ENCODE measurements around the gene GLCE.

DNA sequence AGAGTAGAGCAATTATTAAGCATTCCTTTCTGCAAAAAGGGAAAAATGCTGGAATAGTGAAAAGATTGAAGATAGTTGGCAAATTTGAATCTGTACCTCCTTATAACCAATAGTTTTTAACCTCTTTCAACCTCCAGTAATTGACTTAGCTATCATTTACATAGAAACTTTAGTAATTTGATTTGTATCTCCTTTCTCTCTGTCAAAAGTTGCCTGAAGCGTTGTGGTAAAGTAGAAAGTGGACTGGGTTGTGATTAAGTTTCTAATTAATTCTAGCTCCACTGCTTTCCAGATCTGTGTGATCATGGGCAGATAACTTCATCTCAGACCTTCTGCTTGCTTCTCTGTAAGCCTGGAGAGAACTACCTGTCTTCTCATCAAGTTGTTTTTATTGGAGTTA, 24.8 kb downstream of the GLCE start:
- TF ChIP-seq, protein P1, sequence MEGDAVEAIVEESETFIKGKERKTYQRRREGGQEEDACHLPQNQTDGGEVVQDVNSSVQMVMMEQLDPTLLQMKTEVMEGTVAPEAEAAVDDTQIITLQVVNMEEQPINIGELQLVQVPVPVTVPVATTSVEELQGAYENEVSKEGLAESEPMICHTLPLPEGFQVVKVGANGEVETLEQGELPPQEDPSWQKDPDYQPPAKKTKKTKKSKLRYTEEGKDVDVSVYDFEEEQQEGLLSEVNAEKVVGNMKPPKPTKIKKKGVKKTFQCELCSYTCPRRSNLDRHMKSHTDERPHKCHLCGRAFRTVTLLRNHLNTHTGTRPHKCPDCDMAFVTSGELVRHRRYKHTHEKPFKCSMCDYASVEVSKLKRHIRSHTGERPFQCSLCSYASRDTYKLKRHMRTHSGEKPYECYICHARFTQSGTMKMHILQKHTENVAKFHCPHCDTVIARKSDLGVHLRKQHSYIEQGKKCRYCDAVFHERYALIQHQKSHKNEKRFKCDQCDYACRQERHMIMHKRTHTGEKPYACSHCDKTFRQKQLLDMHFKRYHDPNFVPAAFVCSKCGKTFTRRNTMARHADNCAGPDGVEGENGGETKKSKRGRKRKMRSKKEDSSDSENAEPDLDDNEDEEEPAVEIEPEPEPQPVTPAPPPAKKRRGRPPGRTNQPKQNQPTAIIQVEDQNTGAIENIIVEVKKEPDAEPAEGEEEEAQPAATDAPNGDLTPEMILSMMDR (IDR thresholded peaks at IDR 0.05; ENCODE audit: low read depth, low read length, missing input control) = no peak
- TF ChIP-seq RAD21 (IDR thresholded peaks at IDR 0.05) (no peak), SP1 (IDR thresholded peaks at IDR 0.05) (no peak), ATF3 (IDR thresholded peaks at IDR 0.05) (no peak), EGR1 (IDR thresholded peaks at IDR 0.05; ENCODE audit: low read depth in 2 of 2) (no peak)
- TF ChIP-seq, protein P2, sequence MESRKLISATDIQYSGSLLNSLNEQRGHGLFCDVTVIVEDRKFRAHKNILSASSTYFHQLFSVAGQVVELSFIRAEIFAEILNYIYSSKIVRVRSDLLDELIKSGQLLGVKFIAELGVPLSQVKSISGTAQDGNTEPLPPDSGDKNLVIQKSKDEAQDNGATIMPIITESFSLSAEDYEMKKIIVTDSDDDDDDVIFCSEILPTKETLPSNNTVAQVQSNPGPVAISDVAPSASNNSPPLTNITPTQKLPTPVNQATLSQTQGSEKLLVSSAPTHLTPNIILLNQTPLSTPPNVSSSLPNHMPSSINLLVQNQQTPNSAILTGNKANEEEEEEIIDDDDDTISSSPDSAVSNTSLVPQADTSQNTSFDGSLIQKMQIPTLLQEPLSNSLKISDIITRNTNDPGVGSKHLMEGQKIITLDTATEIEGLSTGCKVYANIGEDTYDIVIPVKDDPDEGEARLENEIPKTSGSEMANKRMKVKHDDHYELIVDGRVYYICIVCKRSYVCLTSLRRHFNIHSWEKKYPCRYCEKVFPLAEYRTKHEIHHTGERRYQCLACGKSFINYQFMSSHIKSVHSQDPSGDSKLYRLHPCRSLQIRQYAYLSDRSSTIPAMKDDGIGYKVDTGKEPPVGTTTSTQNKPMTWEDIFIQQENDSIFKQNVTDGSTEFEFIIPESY (IDR thresholded peaks at IDR 0.05) = no peak
- TF ChIP-seq, protein P3, sequence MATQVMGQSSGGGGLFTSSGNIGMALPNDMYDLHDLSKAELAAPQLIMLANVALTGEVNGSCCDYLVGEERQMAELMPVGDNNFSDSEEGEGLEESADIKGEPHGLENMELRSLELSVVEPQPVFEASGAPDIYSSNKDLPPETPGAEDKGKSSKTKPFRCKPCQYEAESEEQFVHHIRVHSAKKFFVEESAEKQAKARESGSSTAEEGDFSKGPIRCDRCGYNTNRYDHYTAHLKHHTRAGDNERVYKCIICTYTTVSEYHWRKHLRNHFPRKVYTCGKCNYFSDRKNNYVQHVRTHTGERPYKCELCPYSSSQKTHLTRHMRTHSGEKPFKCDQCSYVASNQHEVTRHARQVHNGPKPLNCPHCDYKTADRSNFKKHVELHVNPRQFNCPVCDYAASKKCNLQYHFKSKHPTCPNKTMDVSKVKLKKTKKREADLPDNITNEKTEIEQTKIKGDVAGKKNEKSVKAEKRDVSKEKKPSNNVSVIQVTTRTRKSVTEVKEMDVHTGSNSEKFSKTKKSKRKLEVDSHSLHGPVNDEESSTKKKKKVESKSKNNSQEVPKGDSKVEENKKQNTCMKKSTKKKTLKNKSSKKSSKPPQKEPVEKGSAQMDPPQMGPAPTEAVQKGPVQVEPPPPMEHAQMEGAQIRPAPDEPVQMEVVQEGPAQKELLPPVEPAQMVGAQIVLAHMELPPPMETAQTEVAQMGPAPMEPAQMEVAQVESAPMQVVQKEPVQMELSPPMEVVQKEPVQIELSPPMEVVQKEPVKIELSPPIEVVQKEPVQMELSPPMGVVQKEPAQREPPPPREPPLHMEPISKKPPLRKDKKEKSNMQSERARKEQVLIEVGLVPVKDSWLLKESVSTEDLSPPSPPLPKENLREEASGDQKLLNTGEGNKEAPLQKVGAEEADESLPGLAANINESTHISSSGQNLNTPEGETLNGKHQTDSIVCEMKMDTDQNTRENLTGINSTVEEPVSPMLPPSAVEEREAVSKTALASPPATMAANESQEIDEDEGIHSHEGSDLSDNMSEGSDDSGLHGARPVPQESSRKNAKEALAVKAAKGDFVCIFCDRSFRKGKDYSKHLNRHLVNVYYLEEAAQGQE (IDR thresholded peaks at IDR 0.05) = no peak

All from liver (tissue), 3 donors.